DND-41 (cell line): Measurements from ENCODE around the gene CLNS1A.

Experiments
- CTCF ChIP-seq: IDR thresholded peaks from 2 replicates; pipeline ENCODE4 v1.5.1; 2012; ENCODE audit warnings: borderline replicate concordance, low read length, moderate library complexity, mild to moderate bottlenecking; ENCODE audit not compliant: poor library complexity, severe bottlenecking; ENCODE audit errors: extremely low read depth
- EZH2 ChIP-seq: IDR thresholded peaks from 3 replicates; pipeline ENCODE4 v1.6.1; 2012; ENCODE audit warnings: borderline replicate concordance, low read depth, mild to moderate bottlenecking, moderate library complexity, low read length, inconsistent platforms; ENCODE audit not compliant: severe bottlenecking

- TF ChIP-seq CTCF (peak; percentile 20), EZH2 (no peak)
Measured at GRCh38 chr11:77637345-77638165, at the start of gene CLNS1A.
